GM19238 (cell line): ENCODE data around the gene TRABD.

ENCODE experiments used
- DNase-seq: peaks from one replicate; pipeline ENCODE4 v3.0.0; 2011; ENCODE audit warnings: low spot score; ENCODE audit not compliant: insufficient read length

TRABD gene

GRCh38 chr22:50173983-50174355 is 11.7 kb upstream of the TRABD start:
- no peak for DNase-seq

GRCh38 chr22:50174382-50175190 is 11.1 kb upstream of the TRABD start:
- no peak for DNase-seq

DNA sequence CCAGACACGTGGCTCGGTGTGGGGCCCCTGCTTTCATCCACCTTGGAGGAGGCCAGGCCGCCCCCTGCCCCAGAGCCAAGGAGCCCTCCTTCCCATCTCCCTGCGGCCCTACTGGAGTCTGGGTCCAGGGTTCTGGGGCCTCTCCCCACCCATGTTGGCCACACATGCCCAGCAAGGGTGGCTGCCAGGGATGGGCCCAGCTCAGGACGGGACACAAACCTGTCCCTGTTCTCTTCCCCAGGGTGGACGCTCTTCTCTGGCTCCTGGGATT is 10.6 kb upstream of the TRABD start:
- no peak for DNase-seq

DNA sequence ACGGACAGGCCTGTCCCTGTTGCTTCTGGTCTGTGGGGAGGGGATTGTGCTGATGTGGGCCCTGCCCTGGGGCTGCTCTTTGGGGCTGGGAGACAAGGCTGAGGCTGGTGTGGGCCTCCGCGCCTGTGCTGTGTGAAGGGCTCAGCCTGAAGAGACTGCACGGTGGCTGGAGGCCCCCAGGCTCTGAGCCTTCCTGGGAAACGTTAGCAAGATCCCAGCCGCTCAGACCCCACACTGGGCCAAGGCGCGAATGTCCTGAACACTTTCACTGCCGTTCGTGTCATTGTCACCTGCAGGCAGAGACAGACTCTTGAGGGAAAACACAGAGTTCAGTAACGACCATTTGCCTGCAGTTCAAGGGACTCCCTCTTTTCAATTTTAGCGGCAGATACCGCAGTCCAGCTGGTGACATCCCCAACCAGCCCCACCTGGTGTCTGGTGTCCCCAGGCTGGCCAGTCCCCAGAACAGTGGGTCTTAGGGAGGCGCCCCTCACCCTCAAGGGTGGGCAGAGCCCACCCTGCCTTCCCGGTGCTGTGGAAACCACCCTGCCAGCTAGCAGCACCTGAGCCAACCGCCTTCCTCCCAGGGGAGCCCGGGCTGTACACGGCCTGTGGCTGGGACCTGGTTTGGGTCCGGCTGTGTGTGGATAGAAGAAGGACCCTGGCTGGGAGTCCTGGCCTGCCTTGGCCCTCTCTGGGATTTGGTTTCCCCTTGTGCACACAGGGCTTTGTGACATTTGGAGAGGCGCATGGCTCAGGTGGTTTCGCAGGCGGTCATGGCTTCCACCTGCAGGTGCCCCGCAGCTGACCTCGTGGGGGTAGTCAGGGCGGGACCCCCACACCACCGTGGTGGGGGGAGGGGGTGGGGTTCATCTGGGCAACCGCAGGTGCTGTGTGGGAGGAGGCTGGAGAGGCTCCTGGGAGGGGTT is 9.5 kb upstream of the TRABD start:
- DNase-seq: no peak

GRCh38 chr22:50176850-50177536 is 8.7 kb upstream of the TRABD start:
- no peak for DNase-seq

DNA sequence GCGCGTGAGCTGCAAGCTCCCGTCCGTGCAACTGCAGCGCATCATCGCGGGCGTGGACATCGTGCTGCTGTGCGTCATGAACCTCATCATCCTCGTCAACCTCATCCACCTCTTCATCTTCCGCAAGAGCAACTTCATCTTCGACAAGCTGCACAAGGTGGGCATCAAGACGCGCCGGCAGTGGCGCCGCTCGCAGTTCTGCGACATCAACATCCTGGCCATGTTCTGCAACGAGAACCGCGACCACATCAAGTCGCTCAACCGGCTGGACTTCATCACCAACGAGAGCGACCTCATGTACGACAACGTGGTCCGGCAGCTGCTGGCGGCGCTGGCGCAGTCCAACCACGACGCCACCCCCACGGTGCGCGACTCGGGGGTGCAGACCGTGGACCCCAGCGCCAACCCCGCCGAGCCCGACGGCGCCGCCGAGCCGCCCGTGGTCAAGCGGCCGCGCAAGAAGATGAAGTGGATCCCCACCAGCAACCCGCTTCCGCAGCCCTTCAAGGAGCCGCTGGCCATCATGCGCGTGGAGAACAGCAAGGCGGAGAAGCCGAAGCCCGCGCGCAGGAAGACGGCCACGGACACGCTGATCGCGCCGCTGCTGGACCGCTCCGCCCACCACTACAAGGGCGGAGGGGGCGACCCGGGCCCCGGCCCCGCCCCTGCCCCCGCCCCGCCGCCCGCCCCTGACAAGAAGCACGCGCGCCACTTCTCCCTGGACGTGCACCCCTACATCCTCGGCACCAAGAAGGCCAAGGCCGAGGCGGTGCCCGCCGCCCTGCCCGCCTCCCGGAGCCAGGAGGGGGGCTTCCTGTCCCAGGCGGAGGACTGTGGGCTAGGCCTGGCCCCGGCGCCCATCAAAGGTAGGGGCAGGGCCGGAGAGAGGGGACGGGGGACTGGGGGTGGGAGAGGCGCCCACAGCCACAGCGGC is 7.9 kb upstream of the TRABD start:
- no peak for DNase-seq

- DNase-seq: no peak
These were observed 7.2 kb upstream of the TRABD start for GRCh38 chr22:50178471-50178864.

GRCh38 chr22:50178871-50179869 is 6.5 kb upstream of the TRABD start:
- no peak for DNase-seq

GRCh38 chr22:50179937-50180726 is 5.6 kb upstream of the TRABD start:
- DNase-seq: no peak

DNA sequence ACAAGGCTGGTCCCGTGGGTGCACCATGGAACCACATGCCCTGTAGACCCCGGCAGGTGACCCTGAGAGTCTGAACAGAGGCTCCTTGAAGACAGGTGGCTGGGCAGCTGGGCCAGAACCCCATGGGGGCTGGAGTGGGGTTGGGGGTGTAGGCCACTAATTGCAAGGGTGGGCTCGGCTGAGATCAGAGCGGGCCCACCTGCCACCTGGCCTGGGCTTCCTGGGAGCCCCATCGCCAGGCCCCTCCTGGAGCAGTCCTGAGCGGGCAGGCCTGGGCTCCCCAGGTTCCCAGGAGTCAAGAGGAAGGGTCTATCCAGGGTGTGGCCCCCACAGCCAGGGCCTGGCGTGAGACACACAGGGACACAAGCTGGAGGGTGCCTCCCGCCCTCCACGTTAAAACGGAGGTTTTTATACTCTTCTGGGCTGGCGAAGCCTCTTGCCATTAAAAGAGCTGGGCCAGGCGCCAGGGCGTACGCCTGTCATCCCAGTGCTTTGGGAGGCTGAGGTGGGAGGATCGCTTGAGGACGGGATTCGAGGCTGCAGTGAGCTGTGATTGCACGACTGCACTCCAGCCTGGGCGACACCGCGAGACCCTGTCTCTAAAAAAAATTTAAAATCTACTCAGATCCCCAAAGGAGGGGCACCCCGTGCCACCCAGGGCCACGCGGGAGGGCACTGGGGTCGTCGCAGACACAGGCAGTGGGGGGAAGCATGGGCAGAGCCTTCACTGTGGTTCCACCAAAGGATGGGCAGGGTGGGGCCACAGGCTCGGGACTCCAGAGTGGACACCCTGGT is 4.8 kb upstream of the TRABD start:
- DNase-seq: no peak

- DNase-seq: no peak
These were observed 3.3 kb upstream of the TRABD start for GRCh38 chr22:50182176-50183081.

DNA sequence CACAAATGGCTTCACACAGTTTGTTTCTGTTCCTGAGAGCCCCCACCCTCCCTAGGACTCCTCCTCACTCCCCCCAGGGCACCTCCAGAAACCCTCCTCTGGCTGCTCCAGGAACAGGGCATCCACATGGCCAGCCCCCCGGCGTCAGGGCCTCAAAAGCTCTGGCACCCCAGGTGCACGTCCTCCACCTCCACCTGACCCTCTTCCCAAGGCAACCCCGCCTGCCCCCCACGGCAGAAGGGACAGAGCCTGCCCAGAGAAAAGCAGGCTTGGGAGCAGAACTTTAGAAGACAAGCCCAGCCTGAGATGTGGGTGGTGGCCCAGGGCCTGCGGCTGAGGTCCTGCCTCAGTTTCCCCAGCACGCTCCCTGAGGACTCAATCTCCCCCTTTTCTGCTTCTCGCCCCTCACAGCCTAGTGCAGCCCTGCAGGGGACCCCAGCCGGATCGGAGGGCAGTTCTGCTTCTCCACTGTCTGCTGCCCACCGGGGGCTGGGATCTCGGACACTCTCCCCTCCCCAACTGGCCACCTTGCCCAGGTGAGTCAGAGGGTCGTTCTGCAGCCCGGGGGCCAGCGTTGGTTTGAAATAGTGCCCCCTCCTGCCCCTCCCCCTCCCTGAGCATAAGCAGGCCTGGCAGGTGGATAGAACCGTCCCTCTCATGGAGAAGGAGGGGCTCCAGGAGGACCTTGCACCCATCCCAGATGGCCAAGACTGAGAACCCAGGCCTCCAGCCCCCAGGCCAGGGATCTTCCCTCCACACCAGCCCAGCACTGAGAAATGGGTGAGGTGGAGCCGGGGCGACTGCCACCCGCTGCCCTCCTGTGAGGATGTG is 2.4 kb upstream of the TRABD start:
- DNase-seq: no peak

GRCh38 chr22:50184004-50184901 is 1.5 kb upstream of the TRABD start:
- DNase-seq: no peak

- DNase-seq: peak; percentile 47
These were observed 775 bp upstream of the TRABD start for GRCh38 chr22:50184902-50185374.

DNA sequence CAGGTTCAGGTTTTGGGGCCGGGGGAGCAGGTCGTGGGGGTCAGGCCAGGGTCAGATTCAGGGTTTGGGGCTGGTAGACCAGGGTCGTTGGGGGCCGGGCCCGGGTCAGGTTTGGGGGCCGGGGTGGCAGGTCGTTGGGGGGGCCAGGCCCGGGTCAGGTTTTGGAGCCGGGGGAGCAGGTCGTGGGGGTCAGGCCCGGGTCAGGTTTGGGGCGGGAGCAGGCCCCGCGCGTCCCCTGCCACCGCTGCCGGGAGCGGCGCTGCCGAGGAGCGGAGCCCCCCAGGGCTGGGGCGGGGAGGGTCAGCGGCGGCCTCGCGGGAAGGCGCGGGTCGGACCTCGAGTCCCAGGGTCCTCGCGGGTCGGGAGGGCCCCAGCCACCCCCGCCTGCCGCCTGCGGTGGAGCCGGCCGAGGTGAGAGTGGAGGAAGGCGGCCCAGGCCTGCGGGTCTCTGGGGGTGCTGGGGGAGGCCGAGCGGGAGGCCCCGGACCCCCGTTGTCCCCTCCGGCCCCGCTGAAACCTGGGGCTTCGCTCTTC is 535 bp downstream of the TRABD start:
- DNase-seq: no peak
